ENCODE results near the gene PODNL1. TPM values are rescaled to one million over a fixed set of nuclear protein-coding genes. Genes with fewer than 3 reads are reported as not detected.

Gene PODNL1
- total RNA-seq, result under 1 TPM in 1 of 2 experiments, not detected in 1; 0.24 TPM
- not detected for polyA plus RNA-seq

- CTCF ChIA-PET, result interaction anchor here (0.8 kb wide), 1 partner anchor 20 kb away, joined by 3 read pairs; no protein-coding TSS in a partner anchor
- H3K27me3 Mint-ChIP-seq, result peaks cover 2 to 17% of the 10 kb centered on the region in 2 donors
Measured at GRCh38 chr19:13938301-13939064, at the start of gene PODNL1. PODNL1 (minus strand) TSS chr19:13938417; CDS start chr19:13938181, 236 bp downstream.

GRCh38 chr19:13987101-13987890, 49.1 kb upstream of the PODNL1 start:
- Histone ChIP-seq H3K27ac (ENCODE audit: low read depth, low read length) (peak overlapping the region; percentile 93), H3K4me3 (ENCODE audit: low read length) (peak overlapping the region; percentile 57), H3K36me3 (ENCODE audit: insufficient read depth, low read length) (peaks cover 5% of the 10 kb centered on the region), H3K4me1 (ENCODE audit: insufficient read depth, low read length) (peaks cover 79% of the 10 kb centered on the region), H3K9me3 (ENCODE audit: low read length) (no peaks in the 10 kb centered on the region), H3K27me3 (ENCODE audit: insufficient read depth, low read length, poor library complexity, severe bottlenecking) (no peaks in the 10 kb centered on the region)
- peaks cover 54 to 87% (median 62%) of the 10 kb centered on the region in 3 donors for H3K4me1 Mint-ChIP-seq
- H3K27me3 Mint-ChIP-seq, result peaks cover 0 to 2% of the 10 kb centered on the region in 2 donors
- H3K4me3 Mint-ChIP-seq, result peak overlapping the region; percentile 48 to 85 (median 69)
- CTCF ChIA-PET, result interaction anchor here (1.0 to 1.2 kb wide), 4 partner anchors 16 to 61 kb away, joined by 3 to 4 read pairs (median 4); partner anchors contain the start of gene IL27RA
- POLR2A ChIA-PET, result interaction anchor here (0.6 to 2.1 kb wide), 8 partner anchors 8 to 44 kb away, joined by 3 to 11 read pairs (median 4); partner anchors contain the start of genes IL27RA and RFX1
- peaks cover 13 to 34% (median 16%) of the 10 kb centered on the region in 3 donors for H3K36me3 Mint-ChIP-seq
- H3K9me3 Mint-ChIP-seq, result no peaks in the 10 kb centered on the region
- DNase-seq, result no peak
- H3K27ac Mint-ChIP-seq, result peak overlapping the region; percentile 95 to 100 (median 98)

More at GRCh38 chr19:13938301-13939064, at the start of gene PODNL1:
- Mint-ChIP-seq H3K4me1 (peaks cover 0 to 4% (median 2%) of the 10 kb centered on the region in 3 donors), H3K36me3 (no peaks in the 10 kb centered on the region), H3K9me3 (peaks cover 0 to 2% (median 0%) of the 10 kb centered on the region in 5 donors), H3K27ac (peak within 1 kb of the TSS in 1 of 8 donors; percentile 72), H3K4me3 (no peak within 1 kb of the TSS)
- no peak within 1 kb of the TSS for H3K27ac ChIP-seq (ENCODE audit: low read depth, low read length)
- DNase-seq, result no peak
- H3K36me3 ChIP-seq (ENCODE audit: insufficient read depth, low read length), result no peaks in the 10 kb centered on the region
- H3K4me1 ChIP-seq (ENCODE audit: insufficient read depth, low read length), result no peaks in the 10 kb centered on the region
- POLR2A ChIA-PET, result no interaction called here
- no peaks in the 10 kb centered on the region for H3K27me3 ChIP-seq (ENCODE audit: insufficient read depth, low read length, poor library complexity, severe bottlenecking)
- H3K4me3 ChIP-seq (ENCODE audit: low read length), result no peak within 1 kb of the TSS
- H3K9me3 ChIP-seq (ENCODE audit: low read length), result no peaks in the 10 kb centered on the region

- no peaks in the 10 kb centered on the region for H3K9me3 ChIP-seq (ENCODE audit: low read length)
- peak overlapping the region; percentile 95 to 100 (median 98) for H3K27ac Mint-ChIP-seq
- peaks cover 51 to 93% (median 59%) of the 10 kb centered on the region in 3 donors for H3K4me1 Mint-ChIP-seq
- H3K27me3 ChIP-seq (ENCODE audit: insufficient read depth, low read length, poor library complexity, severe bottlenecking), result no peaks in the 10 kb centered on the region
- H3K4me3 Mint-ChIP-seq, result peak overlapping the region; percentile 22 to 85 (median 69)
- peaks cover 5% of the 10 kb centered on the region for H3K36me3 ChIP-seq (ENCODE audit: insufficient read depth, low read length)
- ChIA-PET CTCF (no interaction called here), POLR2A (interaction anchor here (0.5 to 2.1 kb wide), 6 partner anchors 17 to 811 kb away, joined by 3 to 11 read pairs (median 7); partner anchors contain the start of genes IL27RA and RFX1)
- H3K27me3 Mint-ChIP-seq, result peaks cover 0 to 2% of the 10 kb centered on the region in 2 donors
- H3K36me3 Mint-ChIP-seq, result peaks cover 13 to 28% (median 16%) of the 10 kb centered on the region in 3 donors
- peak; percentile 97 to 100 (median 99) for DNase-seq
- H3K27ac ChIP-seq (ENCODE audit: low read depth, low read length), result peak overlapping the region; percentile 93
- H3K4me3 ChIP-seq (ENCODE audit: low read length), result peak overlapping the region; percentile 59
- peaks cover 82% of the 10 kb centered on the region for H3K4me1 ChIP-seq (ENCODE audit: insufficient read depth, low read length)
- H3K9me3 Mint-ChIP-seq, result no peaks in the 10 kb centered on the region
Measured at GRCh38 chr19:13986348-13986904, 48.2 kb upstream of the PODNL1 start.

GRCh38 chr19:13985771-13986347, 47.6 kb upstream of the PODNL1 start:
- Mint-ChIP-seq H3K27me3 (peaks cover 0 to 2% of the 10 kb centered on the region in 2 donors), H3K36me3 (peaks cover 10 to 23% (median 11%) of the 10 kb centered on the region in 3 donors), H3K4me1 (peaks cover 48 to 89% (median 53%) of the 10 kb centered on the region in 3 donors), H3K9me3 (no peaks in the 10 kb centered on the region), H3K4me3 (peak overlapping the region; percentile 62 to 85 (median 68)), H3K27ac (peak overlapping the region; percentile 95 to 100 (median 98))
- CTCF ChIA-PET, result interaction anchor here (1.1 to 1.3 kb wide), 3 partner anchors 14 to 62 kb away, joined by 3 to 4 read pairs (median 3); no protein-coding TSS in a partner anchor
- no peaks in the 10 kb centered on the region for H3K27me3 ChIP-seq (ENCODE audit: insufficient read depth, low read length, poor library complexity, severe bottlenecking)
- peak overlapping the region; percentile 59 for H3K4me3 ChIP-seq (ENCODE audit: low read length)
- POLR2A ChIA-PET, result interaction anchor here (0.5 to 1.2 kb wide), 6 partner anchors 17 to 810 kb away, joined by 3 to 11 read pairs (median 6); partner anchors contain the start of genes IL27RA and RFX1
- DNase-seq, result no peak
- peak overlapping the region; percentile 93 for H3K27ac ChIP-seq (ENCODE audit: low read depth, low read length)
- H3K36me3 ChIP-seq (ENCODE audit: insufficient read depth, low read length), result peaks cover 2% of the 10 kb centered on the region
- no peaks in the 10 kb centered on the region for H3K9me3 ChIP-seq (ENCODE audit: low read length)
- peaks cover 82% of the 10 kb centered on the region for H3K4me1 ChIP-seq (ENCODE audit: insufficient read depth, low read length)

GRCh38 chr19:13984875-13985741, 46.9 kb upstream of the PODNL1 start:
- H3K9me3 Mint-ChIP-seq, result no peaks in the 10 kb centered on the region
- H3K36me3 Mint-ChIP-seq, result peaks cover 9 to 20% (median 11%) of the 10 kb centered on the region in 3 donors
- peaks cover 46 to 87% (median 51%) of the 10 kb centered on the region in 3 donors for H3K4me1 Mint-ChIP-seq
- peaks cover 0 to 2% of the 10 kb centered on the region in 2 donors for H3K27me3 Mint-ChIP-seq
- DNase-seq, result no peak
- no peaks in the 10 kb centered on the region for H3K27me3 ChIP-seq (ENCODE audit: insufficient read depth, low read length, poor library complexity, severe bottlenecking)
- H3K36me3 ChIP-seq (ENCODE audit: insufficient read depth, low read length), result no peaks in the 10 kb centered on the region
- ChIA-PET POLR2A (interaction anchor here (0.6 to 1.1 kb wide), 4 partner anchors 18 to 106 kb away, joined by 3 to 13 read pairs (median 4); partner anchors contain the start of gene IL27RA), CTCF (interaction anchor here (1.0 to 1.3 kb wide), 4 partner anchors 14 to 63 kb away, joined by 3 to 6 read pairs (median 4); partner anchors contain the start of gene IL27RA)
- peak overlapping the region; percentile 59 for H3K4me3 ChIP-seq (ENCODE audit: low read length)
- H3K4me1 ChIP-seq (ENCODE audit: insufficient read depth, low read length), result peaks cover 82% of the 10 kb centered on the region
- peak overlapping the region; percentile 95 to 100 (median 98) for H3K27ac Mint-ChIP-seq
- H3K4me3 Mint-ChIP-seq, result peak overlapping the region; percentile 32 to 79 (median 62)
- no peaks in the 10 kb centered on the region for H3K9me3 ChIP-seq (ENCODE audit: low read length)
- H3K27ac ChIP-seq (ENCODE audit: low read depth, low read length), result peak overlapping the region; percentile 93

GRCh38 chr19:13984186-13984585, 46.0 kb upstream of the PODNL1 start:
- Mint-ChIP-seq H3K9me3 (no peaks in the 10 kb centered on the region), H3K36me3 (peaks cover 4 to 10% (median 5%) of the 10 kb centered on the region in 3 donors), H3K4me1 (peaks cover 40 to 85% (median 42%) of the 10 kb centered on the region in 3 donors), H3K4me3 (no peak overlapping the region), H3K27me3 (no peaks in the 10 kb centered on the region), H3K27ac (peak overlapping the region in 6 of 8 donors; percentile 43 to 100 (median 98))
- Histone ChIP-seq H3K9me3 (ENCODE audit: low read length) (no peaks in the 10 kb centered on the region), H3K27me3 (ENCODE audit: insufficient read depth, low read length, poor library complexity, severe bottlenecking) (no peaks in the 10 kb centered on the region), H3K4me3 (ENCODE audit: low read length) (no peak overlapping the region), H3K36me3 (ENCODE audit: insufficient read depth, low read length) (no peaks in the 10 kb centered on the region), H3K4me1 (ENCODE audit: insufficient read depth, low read length) (peaks cover 78% of the 10 kb centered on the region), H3K27ac (ENCODE audit: low read depth, low read length) (no peak overlapping the region)
- DNase-seq, result no peak
- ChIA-PET CTCF (no interaction called here), POLR2A (no interaction called here)

Measured in CD8-positive, alpha-beta memory T cell (primary cell).